ENCODE measurements around the gene CCL2. TPM values are rescaled to one million over a fixed set of nuclear protein-coding genes. Genes with fewer than 3 reads are reported as not detected.

The CCL2 gene
- total and polyA plus RNA-seq, 2 of the 8 experiments (the other 6 are each of a cell fraction or from before 2014, with no cell fraction given) = 3.0 to 3.7 TPM

- TF ChIP-seq CTCF (IDR thresholded peaks at IDR 0.05; ENCODE audit: control extremely low read depth in 1 of 3, insufficient read depth in 1 of 3, low read depth in 1 of 3, low read length in 3 of 3) = no peak
- no peak for TF ChIP-seq RNF2 (IDR thresholded peaks at IDR 0.05; ENCODE audit: borderline replicate concordance, low read depth, low read length, missing control alignments, poor library complexity, severe bottlenecking)
- no peak for TF ChIP-seq SP1 (IDR thresholded peaks at IDR 0.05; ENCODE audit: low read depth, low read length)
- no peak for TF ChIP-seq KDM5A (IDR thresholded peaks at IDR 0.05; ENCODE audit: low read length)
- TF ChIP-seq PHF8 (conservative IDR thresholded peaks at IDR 0.05; ENCODE audit: low read depth, low read length) = no peak
- TF ChIP-seq, protein P1, sequence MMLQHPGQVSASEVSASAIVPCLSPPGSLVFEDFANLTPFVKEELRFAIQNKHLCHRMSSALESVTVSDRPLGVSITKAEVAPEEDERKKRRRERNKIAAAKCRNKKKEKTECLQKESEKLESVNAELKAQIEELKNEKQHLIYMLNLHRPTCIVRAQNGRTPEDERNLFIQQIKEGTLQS (IDR thresholded peaks at IDR 0.05; ENCODE audit: insufficient read depth, low read depth, low read length) = no peak
- TF ChIP-seq TCF12 (IDR thresholded peaks at IDR 0.05; ENCODE audit: low read depth, low read length) = no peak
Observed at GRCh38 chr17:34235389-34236028, 19.6 kb upstream of the CCL2 start (continued).
